CD4-positive, alpha-beta memory T cell (primary cell): ENCODE data around the gene ATRNL1. TPM values are rescaled to one million over a fixed set of nuclear protein-coding genes. Genes with fewer than 3 reads are reported as not detected.

ENCODE experiments used
- CTCF ChIA-PET: fragments of 350-600 bp; sonication (Branson Sonifier 250); formaldehyde crosslinking; loops from one replicate; lab custom pipeline; 2021; ENCODE audit warnings: inconsistent platforms; ENCODE audit not compliant: partially characterized antibody; lab: Charles Lee
- POLR2A ChIA-PET: fragments of 350-600 bp; sonication (Branson Sonifier 250); formaldehyde crosslinking; loops from one replicate; lab custom pipeline; 2021; ENCODE audit not compliant: partially characterized antibody; lab: Charles Lee
- DNase-seq, 5 donors: peaks; one replicate each; pipeline versions ENCODE4 v3.0.0 to v3.0.0-alpha.2; 2020 to 2022; ENCODE audit warnings: mixed read lengths in 1 of 5
- H3K27ac ChIP-seq: one replicate; pipeline ENCODE4 v1.7.0; 2013; ENCODE audit warnings: low read depth, low read length
- H3K27me3 ChIP-seq: 2 replicates; pipeline ENCODE4 v1.7.0; 2013; ENCODE audit warnings: mild to moderate bottlenecking, low read length, moderate library complexity; ENCODE audit not compliant: insufficient read depth
- H3K36me3 ChIP-seq: 2 replicates; pipeline ENCODE4 v1.7.0; 2013; ENCODE audit warnings: mild to moderate bottlenecking, low read length, moderate library complexity; ENCODE audit not compliant: insufficient read depth
- H3K4me1 ChIP-seq: 2 replicates; pipeline ENCODE4 v1.7.0; 2013; ENCODE audit warnings: mild to moderate bottlenecking, low read length, moderate library complexity; ENCODE audit not compliant: insufficient read depth
- H3K4me3 ChIP-seq, 2 donors: one replicate each; pipeline ENCODE4 v1.7.0; 2013; ENCODE audit warnings: low read length in 2 of 2, mild to moderate bottlenecking in 1 of 2
- H3K9me3 ChIP-seq, 2 donors: one replicate each; pipeline ENCODE4 v1.7.0; 2013; ENCODE audit warnings: low read length in 2 of 2, control low read depth in 1 of 2; ENCODE audit not compliant: control insufficient read depth in 1 of 2
- H3K27ac Mint-ChIP-seq, 7 donors: one replicate each; pipeline ENCODE4 v1.8.0; 2020 to 2021; ENCODE audit warnings: mixed read lengths in 7 of 7, mild to moderate bottlenecking in 6 of 7, inconsistent platforms in 3 of 7, moderate library complexity in 3 of 7
- H3K27me3 Mint-ChIP-seq, 2 donors: one replicate each; pipeline ENCODE4 v1.8.0; 2020 to 2021; ENCODE audit warnings: mixed read lengths in 2 of 2
- H3K36me3 Mint-ChIP-seq, 2 donors: one replicate each; pipeline ENCODE4 v1.8.0; 2020 to 2021; ENCODE audit warnings: mixed read lengths in 2 of 2, inconsistent platforms in 1 of 2, mild to moderate bottlenecking in 1 of 2
- H3K4me1 Mint-ChIP-seq, 4 donors: one replicate each; pipeline ENCODE4 v1.8.0; 2020 to 2021; ENCODE audit warnings: mixed read lengths in 4 of 4, mild to moderate bottlenecking in 1 of 4
- H3K4me3 Mint-ChIP-seq, 8 donors: one replicate each; pipeline ENCODE4 v1.8.0; 2020 to 2021; ENCODE audit warnings: mixed read lengths in 8 of 8, mild to moderate bottlenecking in 7 of 8, moderate library complexity in 6 of 8, inconsistent platforms in 3 of 8
- H3K9me3 Mint-ChIP-seq, 8 donors: one replicate each; pipeline ENCODE4 v1.8.0; 2020 to 2021; ENCODE audit warnings: mixed read lengths in 8 of 8, mild to moderate bottlenecking in 5 of 8, inconsistent platforms in 3 of 8, moderate library complexity in 1 of 8
- intact Hi-C: fragments of 100-400 bp; cut with micrococcal nuclease; formaldehyde crosslinking; loops from one replicate; pipeline ENCODE4 v1.15.1; 2023
- polyA plus RNA-seq, 2 donors: library from polyadenylated mRNA; unstranded; fragments of 300-500 nt; fragmentation: Illumina TruSeq; gene quantifications; one replicate each; pipeline ENCODE4 v1.2.3, GENCODE V29; 2021
- total RNA-seq, 2 experiments: library from RNA; stranded (reverse); gene quantifications; one replicate each; pipeline ENCODE4 v1.2.3, GENCODE V29; 2021

Gene ATRNL1
- total and polyA plus RNA-seq, 4 experiments from 2014 or later = 0.23 to 0.50 TPM; not detected in 2

DNA sequence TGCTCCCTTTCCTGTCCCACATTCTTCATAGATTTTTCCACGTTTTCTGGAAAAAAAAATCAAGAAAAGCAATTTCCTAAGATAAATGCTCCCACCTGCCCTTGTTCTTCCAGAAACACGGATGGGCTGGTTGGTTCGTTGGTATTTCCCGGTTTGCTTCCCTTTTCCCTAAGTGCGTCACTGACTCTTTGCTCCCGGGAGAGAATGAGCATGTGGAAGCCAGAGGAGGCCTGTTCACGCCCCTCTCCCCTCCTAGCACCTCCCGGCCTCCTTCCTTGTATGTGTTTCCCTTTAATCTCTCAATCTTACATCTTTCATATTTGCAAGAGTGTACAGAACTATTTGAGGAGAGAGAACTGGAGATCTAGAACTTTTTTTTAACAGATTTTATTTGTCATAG lies 737.9 kb downstream of the ATRNL1 start:
- no peaks in the 10 kb centered on the region for H3K27me3 Mint-ChIP-seq
- Histone ChIP-seq H3K27me3 (no peaks in the 10 kb centered on the region), H3K36me3 (no peaks in the 10 kb centered on the region), H3K27ac (no peak overlapping the region), H3K9me3 (peaks cover 0 to 3% of the 10 kb centered on the region in 2 donors), H3K4me3 (no peak overlapping the region), H3K4me1 (no peaks in the 10 kb centered on the region)
- peaks cover 0 to 13% (median 3%) of the 10 kb centered on the region in 8 donors for H3K9me3 Mint-ChIP-seq
- no peak overlapping the region for H3K4me3 Mint-ChIP-seq
- no peak for DNase-seq
- H3K27ac Mint-ChIP-seq = no peak overlapping the region
- no peaks in the 10 kb centered on the region for H3K36me3 Mint-ChIP-seq
- CTCF ChIA-PET = no interaction called here
- intact Hi-C loops = no loop called here
- POLR2A ChIA-PET = no interaction called here
- H3K4me1 Mint-ChIP-seq = no peaks in the 10 kb centered on the region

DNA sequence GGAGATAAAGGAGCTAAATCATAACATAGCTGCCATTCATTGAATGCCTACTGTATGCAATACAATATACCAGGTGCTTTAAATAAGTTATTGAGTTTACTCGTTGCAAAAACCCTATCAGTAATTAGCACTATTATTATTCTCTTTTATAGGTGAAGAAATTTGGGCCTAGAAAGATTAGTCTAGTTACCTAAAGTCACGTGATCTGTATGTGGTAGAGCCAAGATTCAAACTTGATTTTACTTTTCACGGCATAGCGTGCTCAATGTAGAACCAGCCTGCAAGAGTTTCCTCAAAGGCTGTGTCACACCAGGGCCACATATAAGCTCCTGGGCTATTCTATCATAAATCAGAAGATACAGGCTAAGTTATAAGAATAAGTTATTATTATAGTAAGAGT lies 740.0 kb downstream of the ATRNL1 start:
- ChIA-PET CTCF (no interaction called here), POLR2A (no interaction called here)
- H3K27me3 Mint-ChIP-seq = no peaks in the 10 kb centered on the region
- no peak for DNase-seq
- intact Hi-C loops = no loop called here
- H3K4me1 Mint-ChIP-seq = no peaks in the 10 kb centered on the region
- peaks cover 0 to 13% (median 2%) of the 10 kb centered on the region in 8 donors for H3K9me3 Mint-ChIP-seq
- Histone ChIP-seq H3K36me3 (no peaks in the 10 kb centered on the region), H3K9me3 (no peaks in the 10 kb centered on the region), H3K27ac (no peak overlapping the region), H3K4me3 (no peak overlapping the region), H3K4me1 (no peaks in the 10 kb centered on the region), H3K27me3 (no peaks in the 10 kb centered on the region)
- H3K4me3 Mint-ChIP-seq = no peak overlapping the region
- no peak overlapping the region for H3K27ac Mint-ChIP-seq
- H3K36me3 Mint-ChIP-seq = no peaks in the 10 kb centered on the region

DNA sequence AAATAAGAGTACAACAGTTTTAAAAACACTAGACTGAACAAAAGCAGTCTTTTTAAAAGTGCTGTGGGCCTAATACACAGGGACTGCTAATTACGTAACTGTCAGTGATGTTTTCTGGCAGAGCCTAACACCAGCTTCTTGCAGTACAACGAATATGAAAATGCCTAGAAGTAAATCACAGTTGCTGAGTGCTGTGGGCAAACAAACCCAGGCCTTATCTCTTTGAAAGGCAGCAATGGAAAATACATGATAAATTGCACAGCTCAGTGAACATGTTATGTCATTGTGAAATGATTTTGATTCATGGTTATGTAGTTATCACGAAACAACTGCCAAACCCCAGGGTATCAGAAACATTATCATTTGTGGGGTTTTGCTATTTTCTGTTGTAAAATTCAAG lies 751.4 kb downstream of the ATRNL1 start:
- no peaks in the 10 kb centered on the region for H3K9me3 ChIP-seq
- no peaks in the 10 kb centered on the region for H3K36me3 ChIP-seq
- H3K4me3 ChIP-seq = no peak overlapping the region
- no peak for DNase-seq
- H3K36me3 Mint-ChIP-seq = no peaks in the 10 kb centered on the region
- H3K4me1 Mint-ChIP-seq = peaks cover 0 to 2% (median 0%) of the 10 kb centered on the region in 4 donors
- H3K27me3 ChIP-seq = no peaks in the 10 kb centered on the region
- H3K4me3 Mint-ChIP-seq = no peak overlapping the region
- ChIA-PET POLR2A (no interaction called here), CTCF (no interaction called here)
- no peak overlapping the region for H3K27ac ChIP-seq
- intact Hi-C loops = no loop called here
- H3K27ac Mint-ChIP-seq = no peak overlapping the region
- no peaks in the 10 kb centered on the region for H3K4me1 ChIP-seq
- H3K27me3 Mint-ChIP-seq = no peaks in the 10 kb centered on the region
- peaks cover 0 to 5% (median 2%) of the 10 kb centered on the region in 8 donors for H3K9me3 Mint-ChIP-seq

DNA sequence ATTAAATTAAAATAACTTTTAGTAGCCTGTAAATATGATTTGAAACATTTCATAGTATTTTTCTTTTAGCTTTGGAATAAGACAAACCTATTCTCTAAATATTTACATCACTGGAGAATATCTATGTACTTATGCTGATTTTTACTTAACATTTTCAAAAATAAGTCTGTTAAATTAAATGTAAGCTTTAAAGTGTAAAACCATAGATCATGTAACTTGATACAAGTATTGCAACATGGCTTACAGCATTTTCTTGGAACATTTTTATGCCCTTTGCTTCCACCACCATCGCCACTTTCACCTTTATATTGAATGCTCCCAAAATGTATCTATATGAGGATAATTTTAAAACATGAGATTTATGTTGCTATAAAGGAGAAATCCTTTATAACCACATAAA lies 752.8 kb downstream of the ATRNL1 start:
- intact Hi-C loops = no loop called here
- H3K27me3 Mint-ChIP-seq = no peaks in the 10 kb centered on the region

DNA sequence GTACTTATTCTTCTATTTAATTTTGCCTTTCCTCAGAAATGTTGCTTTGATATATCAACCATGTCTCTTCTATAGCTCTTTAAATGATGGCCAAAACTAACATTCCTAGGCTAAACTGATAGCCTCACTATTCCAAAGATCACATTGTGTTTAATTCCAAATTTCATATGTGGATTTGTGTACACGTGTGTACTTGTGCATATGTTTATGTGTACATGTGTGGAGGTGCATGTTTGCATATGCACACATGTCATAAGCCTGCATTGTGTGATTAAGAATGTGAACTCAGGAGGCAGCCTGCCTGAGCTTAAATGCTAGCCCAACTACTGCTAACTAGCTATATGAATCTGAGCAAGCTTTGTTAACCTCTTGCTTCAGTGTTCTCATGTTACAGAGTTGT lies 753.4 kb downstream of the ATRNL1 start:
- Mint-ChIP-seq H3K9me3 (peaks cover 0 to 5% (median under 1%) of the 10 kb centered on the region in 8 donors), H3K36me3 (no peaks in the 10 kb centered on the region), H3K27me3 (no peaks in the 10 kb centered on the region), H3K4me3 (no peak overlapping the region), H3K27ac (no peak overlapping the region), H3K4me1 (no peaks in the 10 kb centered on the region)
- Histone ChIP-seq H3K4me1 (no peaks in the 10 kb centered on the region), H3K9me3 (no peaks in the 10 kb centered on the region), H3K4me3 (no peak overlapping the region), H3K27me3 (no peaks in the 10 kb centered on the region), H3K27ac (no peak overlapping the region), H3K36me3 (no peaks in the 10 kb centered on the region)
- POLR2A ChIA-PET = no interaction called here
- CTCF ChIA-PET = no interaction called here
- intact Hi-C loops = no loop called here
- no peak for DNase-seq

More for the DNA sequence above, 752.8 kb downstream of the ATRNL1 start:
- CTCF ChIA-PET = no interaction called here
- no peaks in the 10 kb centered on the region for H3K4me1 Mint-ChIP-seq
- H3K4me3 Mint-ChIP-seq = no peak overlapping the region
- no peak overlapping the region for H3K4me3 ChIP-seq
- POLR2A ChIA-PET = no interaction called here
- H3K36me3 ChIP-seq = no peaks in the 10 kb centered on the region
- H3K27ac Mint-ChIP-seq = no peak overlapping the region
- H3K4me1 ChIP-seq = no peaks in the 10 kb centered on the region
- peaks cover 0 to 5% (median under 1%) of the 10 kb centered on the region in 8 donors for H3K9me3 Mint-ChIP-seq
- no peaks in the 10 kb centered on the region for H3K27me3 ChIP-seq
- H3K36me3 Mint-ChIP-seq = no peaks in the 10 kb centered on the region
- no peaks in the 10 kb centered on the region for H3K9me3 ChIP-seq
- H3K27ac ChIP-seq = no peak overlapping the region
- DNase-seq = no peak

DNA sequence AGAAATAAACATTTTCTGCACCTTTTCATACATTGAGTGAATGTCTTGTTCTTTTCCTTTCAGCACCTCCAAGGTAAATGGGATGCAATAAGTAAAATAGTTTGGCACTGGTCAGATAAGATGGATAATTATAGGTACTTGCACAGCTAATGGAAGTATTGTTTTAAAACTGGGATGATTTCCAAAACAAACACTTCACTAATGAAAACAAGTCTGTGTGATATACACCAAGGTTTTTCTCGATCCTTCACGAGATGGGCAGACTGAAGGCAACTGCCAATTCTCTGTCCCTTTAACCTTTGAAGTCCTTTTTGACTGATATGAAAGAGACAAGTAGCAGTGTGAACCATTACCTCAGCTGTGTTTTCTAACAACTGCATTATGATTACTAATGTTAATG lies 756.0 kb downstream of the ATRNL1 start:
- Histone ChIP-seq H3K27me3 (no peaks in the 10 kb centered on the region), H3K4me1 (no peaks in the 10 kb centered on the region), H3K27ac (no peak overlapping the region), H3K4me3 (no peak overlapping the region), H3K36me3 (no peaks in the 10 kb centered on the region), H3K9me3 (no peaks in the 10 kb centered on the region)
- POLR2A ChIA-PET = no interaction called here
- H3K36me3 Mint-ChIP-seq = no peaks in the 10 kb centered on the region
- H3K4me3 Mint-ChIP-seq = no peak overlapping the region
- no peaks in the 10 kb centered on the region for H3K27me3 Mint-ChIP-seq
- CTCF ChIA-PET = no interaction called here
- H3K4me1 Mint-ChIP-seq = no peaks in the 10 kb centered on the region
- no peak for DNase-seq
- intact Hi-C loops = no loop called here
- peaks cover 0 to 5% (median under 1%) of the 10 kb centered on the region in 8 donors for H3K9me3 Mint-ChIP-seq
- H3K27ac Mint-ChIP-seq = no peak overlapping the region

DNA sequence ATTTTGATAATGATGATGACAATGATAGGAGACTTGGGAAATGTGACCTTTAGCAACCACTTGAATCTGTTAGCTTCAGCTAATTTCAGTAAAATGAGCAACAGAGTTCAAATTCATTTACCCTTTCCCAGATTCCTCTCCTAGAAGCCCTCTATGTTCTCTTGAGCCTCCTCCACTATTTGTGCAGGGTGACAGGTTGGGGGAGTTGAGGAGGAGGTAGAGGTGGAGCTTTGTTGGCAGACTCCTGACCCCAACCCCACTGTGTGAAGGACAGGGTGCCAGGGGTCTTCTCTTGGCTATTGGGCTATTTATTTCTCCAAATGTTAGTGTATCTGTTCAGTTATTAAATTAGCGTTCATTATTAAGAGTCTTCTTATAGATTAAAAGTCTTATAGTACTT lies 757.5 kb downstream of the ATRNL1 start:
- Mint-ChIP-seq H3K9me3 (peaks cover 0 to 8% (median 1%) of the 10 kb centered on the region in 8 donors), H3K4me3 (no peak overlapping the region), H3K4me1 (no peaks in the 10 kb centered on the region), H3K36me3 (no peaks in the 10 kb centered on the region), H3K27ac (no peak overlapping the region), H3K27me3 (no peaks in the 10 kb centered on the region)
- Histone ChIP-seq H3K4me3 (no peak overlapping the region), H3K27me3 (no peaks in the 10 kb centered on the region), H3K36me3 (no peaks in the 10 kb centered on the region), H3K27ac (no peak overlapping the region), H3K9me3 (no peaks in the 10 kb centered on the region), H3K4me1 (no peaks in the 10 kb centered on the region)
- ChIA-PET POLR2A (no interaction called here), CTCF (no interaction called here)
- intact Hi-C loops = no loop called here
- DNase-seq = no peak

DNA sequence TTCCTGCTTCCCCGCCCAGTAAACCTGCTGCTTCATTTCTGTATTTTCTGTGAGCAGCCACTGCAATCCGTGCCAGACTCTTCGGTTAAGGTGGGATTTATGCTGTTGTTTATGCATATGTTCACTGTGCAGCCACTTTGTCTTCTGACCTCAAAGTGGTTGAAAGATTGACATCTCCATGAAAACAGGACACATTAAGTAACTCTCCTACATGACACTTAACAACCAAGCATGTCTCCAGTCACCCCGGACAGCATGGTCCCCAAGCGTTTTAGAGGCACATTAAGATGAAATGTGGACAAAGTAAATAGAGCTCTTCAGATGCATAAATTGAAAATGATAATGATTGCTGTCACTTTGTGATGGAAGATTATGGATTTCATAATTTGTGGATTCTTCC lies 758.5 kb downstream of the ATRNL1 start:
- Histone ChIP-seq H3K36me3 (no peaks in the 10 kb centered on the region), H3K9me3 (no peaks in the 10 kb centered on the region), H3K27me3 (no peaks in the 10 kb centered on the region), H3K4me3 (no peak overlapping the region), H3K27ac (no peak overlapping the region), H3K4me1 (no peaks in the 10 kb centered on the region)
- H3K4me3 Mint-ChIP-seq = no peak overlapping the region
- intact Hi-C loops = no loop called here
- POLR2A ChIA-PET = no interaction called here
- no peak overlapping the region for H3K27ac Mint-ChIP-seq
- no peaks in the 10 kb centered on the region for H3K27me3 Mint-ChIP-seq
- H3K4me1 Mint-ChIP-seq = no peaks in the 10 kb centered on the region
- no peaks in the 10 kb centered on the region for H3K36me3 Mint-ChIP-seq
- no peak for DNase-seq
- CTCF ChIA-PET = no interaction called here
- peaks cover 0 to 8% (median 1%) of the 10 kb centered on the region in 8 donors for H3K9me3 Mint-ChIP-seq
